Neural cell (in vitro differentiated cells): ENCODE measurements around the gene SEMA4F. TPM values are rescaled to one million over a fixed set of nuclear protein-coding genes. Genes with fewer than 3 reads are reported as not detected.

Experiments used
- H2AFZ ChIP-seq: fragments of 200-600, 300-800 bp; sonication (generic), shearing (Covaris generic); 2 replicates; pipeline ENCODE4 v1.6.0; 2014; ENCODE audit warnings: low read depth, mild to moderate bottlenecking, antibody characterized with exemption, low read length, moderate library complexity
- H3F3A ChIP-seq: fragments of 200-600 bp; shearing (Covaris generic); 2 replicates; pipeline ENCODE4 v1.6.1; 2016; ENCODE audit warnings: mild to moderate bottlenecking, moderate library complexity, mixed read lengths, antibody characterized with exemption, low read length; ENCODE audit not compliant: insufficient read depth, poor library complexity, severe bottlenecking
- H3K27ac ChIP-seq: fragments of 200-600, 300-800 bp; sonication (generic), shearing (Covaris generic); 2 replicates; pipeline ENCODE4 v1.5.1; 2014; ENCODE audit warnings: mild to moderate bottlenecking, low read length, moderate library complexity
- H3K27me3 ChIP-seq: fragments of 300-800, 200-600 bp; sonication (generic), shearing (Covaris generic); 2 replicates; pipeline ENCODE4 v1.6.0; 2014; ENCODE audit warnings: mild to moderate bottlenecking, low read depth, low read length, moderate library complexity; ENCODE audit not compliant: insufficient read depth
- H3K36me3 ChIP-seq: fragments of 300-800, 200-600 bp; sonication (generic), shearing (Covaris generic); 2 replicates; pipeline ENCODE4 v1.5.1; 2014; ENCODE audit warnings: mild to moderate bottlenecking, antibody characterized with exemption, low read length, moderate library complexity; ENCODE audit not compliant: insufficient read depth
- H3K4me2 ChIP-seq: fragments of 300-800, 200-600 bp; sonication (generic), shearing (Covaris generic); 2 replicates; pipeline ENCODE4 v1.6.0; 2014; ENCODE audit warnings: mild to moderate bottlenecking, low read length
- H3K4me3 ChIP-seq: fragments of 300-800, 200-600 bp; sonication (generic), shearing (Covaris generic); 2 replicates; pipeline ENCODE4 v1.5.1; 2014; ENCODE audit warnings: mild to moderate bottlenecking, low read length, moderate library complexity
- H3K79me2 ChIP-seq: fragments of 200-600 bp; shearing (Covaris generic); replicated peaks from 2 replicates; pipeline ENCODE4 v1.6.0; 2014; ENCODE audit warnings: mild to moderate bottlenecking, low read length, moderate library complexity; ENCODE audit not compliant: insufficient read depth
- H3K9ac ChIP-seq: fragments of 300-800, 200-600 bp; sonication (generic), shearing (Covaris generic); 2 replicates; pipeline ENCODE4 v1.6.1; 2016; ENCODE audit warnings: mild to moderate bottlenecking, low read length, mixed read lengths
- H3K9me2 ChIP-seq: fragments of 200-600 bp; shearing (Covaris generic); 2 replicates; pipeline ENCODE4 v1.6.1; 2016; ENCODE audit warnings: mild to moderate bottlenecking, low read length, mixed read lengths; ENCODE audit not compliant: insufficient read depth
- H3K9me3 ChIP-seq: fragments of 200-600, 300-800 bp; sonication (generic), shearing (Covaris generic); 2 replicates; pipeline ENCODE4 v1.6.1; 2016; ENCODE audit warnings: mild to moderate bottlenecking, mixed run types, low read length, moderate library complexity, mixed read lengths
- H4K20me1 ChIP-seq: fragments of 200-600 bp; shearing (Covaris generic); 2 replicates; pipeline ENCODE4 v1.6.1; 2016; ENCODE audit warnings: mild to moderate bottlenecking, mixed run types; ENCODE audit not compliant: insufficient read depth
- CTCF ChIP-seq: fragments of 450-650 bp; IDR thresholded peaks from 2 replicates; pipeline ENCODE4 v1.5.1; 2014; ENCODE audit warnings: antibody characterized with exemption, mild to moderate bottlenecking, moderate library complexity; ENCODE audit not compliant: poor library complexity, severe bottlenecking
- EZH2 ChIP-seq: fragments of 200-600, 300-800 bp; shearing (Covaris generic), sonication (generic); IDR thresholded peaks from 2 replicates; pipeline ENCODE4 v1.6.1; 2014; ENCODE audit warnings: antibody characterized with exemption, low read length, borderline replicate concordance, mild to moderate bottlenecking; ENCODE audit not compliant: insufficient read depth, poor library complexity, severe bottlenecking
- MXI1 ChIP-seq: fragments of 450-650 bp; conservative IDR thresholded peaks from 2 replicates; pipeline ENCODE4 v1.6.1; 2014; ENCODE audit warnings: antibody characterized with exemption, mild to moderate bottlenecking; ENCODE audit not compliant: poor library complexity, severe bottlenecking
- POLR2AphosphoS5 ChIP-seq: IDR thresholded peaks from 2 replicates; pipeline ENCODE4 v1.6.1; 2012
- RAD21 ChIP-seq: fragments of 450-650 bp; conservative IDR thresholded peaks from 2 replicates; pipeline ENCODE4 v1.6.1; 2014; ENCODE audit warnings: antibody characterized with exemption, mild to moderate bottlenecking, moderate library complexity
- REST ChIP-seq: IDR thresholded peaks from 2 replicates; pipeline ENCODE4 v1.6.1; 2012; ENCODE audit warnings: borderline replicate concordance
- SMC3 ChIP-seq: fragments of 450-650 bp; conservative IDR thresholded peaks from 2 replicates; pipeline ENCODE4 v1.6.1; 2014; ENCODE audit warnings: antibody characterized with exemption, mild to moderate bottlenecking, moderate library complexity; ENCODE audit not compliant: poor library complexity
- TAF1 ChIP-seq: IDR thresholded peaks from 2 replicates; pipeline ENCODE4 v1.6.1; 2012; ENCODE audit warnings: low read depth
- polyA plus RNA-seq: library from polyadenylated mRNA; depleted of rRNA; stranded (reverse); fragments of >200 nt; gene quantifications from 2 replicates; pipeline ENCODE4 v1.2.3, GENCODE V29; 2014

SEMA4F gene
- polyA plus RNA-seq, 1 donor from 2014 or later: 18.2 TPM

DNA sequence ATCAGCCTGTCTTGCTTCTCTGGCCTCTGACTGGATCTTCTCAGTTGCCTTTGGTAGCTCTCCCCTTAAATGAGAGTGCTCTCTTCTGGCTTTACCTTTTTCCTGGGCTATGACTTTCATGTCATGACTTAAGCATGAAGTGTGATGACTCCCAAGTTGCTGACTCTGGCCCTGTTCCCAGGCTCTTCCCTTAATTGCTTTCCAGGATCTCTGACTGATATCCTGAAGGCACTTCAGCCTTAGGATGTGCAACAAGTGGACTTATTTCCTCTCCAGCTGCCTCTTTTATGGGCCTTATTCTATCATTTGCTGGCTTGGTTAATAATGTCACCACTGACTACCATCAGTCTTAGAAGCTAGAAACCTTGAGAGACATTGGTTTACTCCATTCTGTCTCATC is 17.4 kb downstream of the SEMA4F start:
- Histone ChIP-seq H3K9me2 (no peaks in the 10 kb centered on the region), H4K20me1 (no peaks in the 10 kb centered on the region), H3K36me3 (no peaks in the 10 kb centered on the region), H3K27me3 (no peaks in the 10 kb centered on the region), H3F3A (no peaks in the 10 kb centered on the region), H3K9ac (no peak overlapping the region), H3K79me2 (no peaks in the 10 kb centered on the region), H3K4me2 (no peak overlapping the region), H3K27ac (no peak overlapping the region), H3K9me3 (no peaks in the 10 kb centered on the region), H3K4me3 (no peak overlapping the region), H2AFZ (no peak overlapping the region)
- TF ChIP-seq REST (no peak), POLR2AphosphoS5 (no peak), TAF1 (no peak), CTCF (no peak), RAD21 (no peak), MXI1 (no peak), SMC3 (no peak), EZH2 (no peak)

DNA sequence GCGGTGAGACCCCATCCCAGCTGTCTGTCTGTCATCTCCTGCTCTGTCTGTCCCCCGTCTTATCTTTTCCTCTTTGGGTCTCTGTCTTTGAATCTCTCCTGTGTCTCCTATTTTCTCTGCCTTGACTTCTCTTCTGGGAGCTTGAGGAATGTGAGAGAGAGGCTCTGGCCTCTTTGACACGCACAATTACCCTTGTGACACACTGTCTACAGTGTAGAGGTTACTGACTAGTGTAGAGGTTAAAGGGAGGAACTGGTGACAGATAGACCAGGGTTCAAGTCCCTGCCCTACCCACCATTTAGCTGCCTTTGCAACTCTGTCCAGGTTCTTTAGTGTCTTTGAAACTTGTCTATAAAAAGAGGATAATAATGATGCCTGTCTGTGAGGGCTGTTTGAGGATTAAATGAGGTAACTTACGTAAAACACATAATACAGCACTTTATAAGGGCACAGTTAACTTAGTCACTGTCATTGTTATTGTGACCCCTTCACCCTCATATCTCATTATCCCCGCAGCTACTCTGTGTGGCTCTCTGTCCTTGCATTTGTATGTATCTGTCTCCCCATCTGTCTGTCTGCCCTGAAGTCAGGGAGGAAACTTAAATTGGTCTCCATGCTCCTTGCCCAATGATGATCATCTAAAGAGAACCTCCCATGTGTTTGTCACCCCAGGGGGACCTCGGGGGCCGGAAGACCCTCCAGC is 19.9 kb downstream of the SEMA4F start:
- Histone ChIP-seq H3K9ac (no peak overlapping the region), H3K36me3 (no peaks in the 10 kb centered on the region), H3K27me3 (no peaks in the 10 kb centered on the region), H3K27ac (no peak overlapping the region), H3K79me2 (no peaks in the 10 kb centered on the region), H3K4me3 (no peak overlapping the region), H3F3A (no peaks in the 10 kb centered on the region), H3K9me2 (no peaks in the 10 kb centered on the region), H3K9me3 (no peaks in the 10 kb centered on the region), H4K20me1 (no peaks in the 10 kb centered on the region), H3K4me2 (no peak overlapping the region), H2AFZ (no peak overlapping the region)
- TF ChIP-seq SMC3 (no peak), REST (no peak), EZH2 (no peak), POLR2AphosphoS5 (no peak)
